Effector memory CD8-positive, alpha-beta T cell (primary cell): ENCODE results near the gene SLCO2B1.
"Not testable (repeated sequence)": the region's sequence is repeated elsewhere in the genome, so short reads cannot be mapped to it uniquely, and the experiment has no call there.

Experiments used
- ATAC-seq: fragments of 150-1000 bp; cut with Tn5 transposase; replicated peaks from 2 replicates; pipeline ENCODE4 v1.10.0; 2021; ENCODE audit warnings: mild to moderate bottlenecking, moderate library complexity
- DNase-seq, 3 experiments: peaks; one replicate each; pipeline ENCODE4 v3.0.0; 2021
- H3K27ac Mint-ChIP-seq, 2 donors: one replicate each; pipeline ENCODE4 v1.8.0; 2022; ENCODE audit warnings: mild to moderate bottlenecking in 2 of 2, mixed read lengths in 2 of 2, moderate library complexity in 2 of 2
- H3K27me3 Mint-ChIP-seq, 2 donors: one replicate each; pipeline ENCODE4 v1.8.0; 2022; ENCODE audit warnings: mixed read lengths in 2 of 2
- H3K36me3 Mint-ChIP-seq: one replicate; pipeline ENCODE4 v1.8.0; 2022; ENCODE audit warnings: mild to moderate bottlenecking, moderate library complexity, mixed read lengths; ENCODE audit not compliant: insufficient read depth
- H3K4me1 Mint-ChIP-seq, 2 donors: one replicate each; pipeline ENCODE4 v1.8.0; 2022; ENCODE audit warnings: low read depth in 2 of 2, mixed read lengths in 2 of 2
- H3K4me3 Mint-ChIP-seq, 2 donors: one replicate each; pipeline ENCODE4 v1.8.0; 2022; ENCODE audit warnings: mild to moderate bottlenecking in 2 of 2, mixed read lengths in 2 of 2, moderate library complexity in 2 of 2
- H3K9me3 Mint-ChIP-seq, 2 donors: one replicate each; pipeline ENCODE4 v1.8.0; 2022; ENCODE audit warnings: mixed read lengths in 2 of 2
- total RNA-seq, 9 experiments: gene quantifications; one replicate each; lab custom pipeline; 2026; lab: John Stamatoyannopoulos, UW

SLCO2B1 gene, protein sequence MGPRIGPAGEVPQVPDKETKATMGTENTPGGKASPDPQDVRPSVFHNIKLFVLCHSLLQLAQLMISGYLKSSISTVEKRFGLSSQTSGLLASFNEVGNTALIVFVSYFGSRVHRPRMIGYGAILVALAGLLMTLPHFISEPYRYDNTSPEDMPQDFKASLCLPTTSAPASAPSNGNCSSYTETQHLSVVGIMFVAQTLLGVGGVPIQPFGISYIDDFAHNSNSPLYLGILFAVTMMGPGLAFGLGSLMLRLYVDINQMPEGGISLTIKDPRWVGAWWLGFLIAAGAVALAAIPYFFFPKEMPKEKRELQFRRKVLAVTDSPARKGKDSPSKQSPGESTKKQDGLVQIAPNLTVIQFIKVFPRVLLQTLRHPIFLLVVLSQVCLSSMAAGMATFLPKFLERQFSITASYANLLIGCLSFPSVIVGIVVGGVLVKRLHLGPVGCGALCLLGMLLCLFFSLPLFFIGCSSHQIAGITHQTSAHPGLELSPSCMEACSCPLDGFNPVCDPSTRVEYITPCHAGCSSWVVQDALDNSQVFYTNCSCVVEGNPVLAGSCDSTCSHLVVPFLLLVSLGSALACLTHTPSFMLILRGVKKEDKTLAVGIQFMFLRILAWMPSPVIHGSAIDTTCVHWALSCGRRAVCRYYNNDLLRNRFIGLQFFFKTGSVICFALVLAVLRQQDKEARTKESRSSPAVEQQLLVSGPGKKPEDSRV
- total RNA-seq = 0 to 0.12 (median 0) reads per million in 9 experiments

DNA sequence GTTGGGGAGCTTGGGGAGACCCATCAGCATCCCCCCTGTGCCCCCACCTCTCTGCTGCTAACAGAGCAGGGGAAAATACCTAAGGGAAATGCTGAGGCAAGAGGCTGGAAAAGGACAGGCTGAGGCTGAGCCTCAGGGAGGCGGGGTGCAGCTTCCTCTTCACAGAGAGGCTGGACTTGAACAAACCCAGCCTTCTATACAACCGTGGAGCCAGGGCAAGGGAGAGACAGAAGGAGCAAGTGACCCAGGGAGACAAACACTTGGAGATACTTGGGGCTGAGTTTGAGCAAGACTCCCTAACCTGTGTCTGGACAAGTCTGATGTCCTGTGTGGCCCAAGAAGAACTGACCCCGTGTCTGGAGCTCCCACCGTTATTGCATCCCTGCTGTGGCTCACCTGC lies at the start of gene SLCO2B1:
Gene SLCO2B1 (plus strand): TSS at position 229 of the 400 bp plus-strand sequence. CDS start 275 bp downstream, outside the sequence.
- no peaks in the 10 kb centered on the region for H3K36me3 Mint-ChIP-seq
- no peaks in the 10 kb centered on the region for H3K9me3 Mint-ChIP-seq
- H3K27me3 Mint-ChIP-seq = peaks cover 14 to 28% of the 10 kb centered on the region in 2 donors
- ATAC-seq (no peak), DNase-seq (no peak)
- no peak within 1 kb of the TSS for H3K27ac Mint-ChIP-seq
- no peak within 1 kb of the TSS for H3K4me3 Mint-ChIP-seq
- H3K4me1 Mint-ChIP-seq = peaks cover 0 to 2% of the 10 kb centered on the region in 2 donors

DNA sequence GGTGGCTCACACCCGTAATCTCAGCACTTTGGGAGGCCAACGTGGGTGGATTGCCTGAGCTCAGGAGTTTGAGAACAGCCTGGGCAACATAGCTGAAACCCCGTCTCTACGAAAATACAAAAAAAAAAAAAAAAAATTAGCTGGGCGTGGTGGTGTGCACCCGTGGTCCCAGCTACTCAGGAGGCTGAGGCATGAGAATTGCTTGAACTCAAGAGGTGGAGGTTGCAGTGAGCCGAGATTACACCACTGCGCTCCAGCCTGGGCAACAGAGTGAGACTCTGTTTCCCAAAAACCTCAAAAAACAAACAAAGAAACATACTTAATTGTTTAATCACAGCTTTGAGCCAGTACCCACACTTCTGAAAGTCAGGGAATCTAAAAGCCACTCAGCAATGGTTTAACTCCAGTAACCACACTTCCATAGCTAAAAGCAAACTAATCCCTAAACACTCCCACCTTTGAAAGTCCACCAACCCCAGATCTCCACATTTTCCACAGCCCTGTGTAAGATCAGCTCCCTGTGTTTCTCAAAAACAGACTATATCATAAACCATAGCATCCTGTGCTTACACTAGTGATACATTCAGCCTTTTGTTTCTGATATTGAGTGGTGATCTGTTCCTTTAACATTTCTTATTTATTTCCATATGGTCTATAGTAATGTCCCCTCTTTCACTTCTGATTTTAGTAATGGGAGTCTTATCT lies 49.3 kb upstream of the SLCO2B1 start:
- H3K36me3 Mint-ChIP-seq = no peaks in the 10 kb centered on the region
- peaks cover 52 to 72% of the 10 kb centered on the region in 2 donors for H3K27me3 Mint-ChIP-seq
- no peaks in the 10 kb centered on the region for H3K9me3 Mint-ChIP-seq
- no peak overlapping the region for H3K27ac Mint-ChIP-seq
- DNase-seq (no peak), ATAC-seq (no peak)
- peaks cover 0 to 3% of the 10 kb centered on the region in 2 donors for H3K4me1 Mint-ChIP-seq
- H3K4me3 Mint-ChIP-seq = no peak overlapping the region

DNA sequence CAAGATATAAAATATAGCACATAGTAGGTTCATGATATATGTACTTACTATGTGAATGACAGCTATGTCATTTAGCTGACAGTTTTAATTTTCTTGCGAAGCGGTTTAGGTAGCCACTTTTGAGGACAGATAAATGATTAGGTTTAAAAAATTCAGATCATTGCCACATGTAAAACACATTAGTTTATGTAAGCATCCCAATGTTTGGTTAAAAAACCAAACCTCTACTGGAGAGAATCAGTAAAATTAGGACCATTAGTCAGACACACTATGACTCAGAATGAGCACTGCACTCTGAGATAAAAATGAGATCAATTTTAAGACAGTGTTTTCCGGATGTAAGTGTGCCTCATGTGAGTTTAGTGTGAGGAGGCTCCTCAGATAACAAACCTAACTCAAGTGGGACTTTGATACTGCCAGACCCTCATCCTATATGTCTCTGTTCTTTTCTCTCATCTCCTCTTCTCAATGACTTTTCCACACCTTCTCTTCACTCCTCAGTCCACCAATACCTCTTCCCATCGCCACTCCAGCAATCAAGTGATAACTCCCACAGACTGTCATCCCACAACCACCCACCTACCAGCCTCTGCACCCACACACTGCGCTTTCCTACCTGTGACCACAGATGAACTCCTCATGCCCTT lies 47.4 kb upstream of the SLCO2B1 start:
- H3K36me3 Mint-ChIP-seq = no peaks in the 10 kb centered on the region
- H3K27me3 Mint-ChIP-seq = peaks cover 43 to 65% of the 10 kb centered on the region in 2 donors
- no peak overlapping the region for H3K27ac Mint-ChIP-seq
- no peak for ATAC-seq
- no peak for DNase-seq
- no peaks in the 10 kb centered on the region for H3K9me3 Mint-ChIP-seq
- no peak overlapping the region for H3K4me3 Mint-ChIP-seq
- peaks cover 0 to 3% of the 10 kb centered on the region in 2 donors for H3K4me1 Mint-ChIP-seq

DNA sequence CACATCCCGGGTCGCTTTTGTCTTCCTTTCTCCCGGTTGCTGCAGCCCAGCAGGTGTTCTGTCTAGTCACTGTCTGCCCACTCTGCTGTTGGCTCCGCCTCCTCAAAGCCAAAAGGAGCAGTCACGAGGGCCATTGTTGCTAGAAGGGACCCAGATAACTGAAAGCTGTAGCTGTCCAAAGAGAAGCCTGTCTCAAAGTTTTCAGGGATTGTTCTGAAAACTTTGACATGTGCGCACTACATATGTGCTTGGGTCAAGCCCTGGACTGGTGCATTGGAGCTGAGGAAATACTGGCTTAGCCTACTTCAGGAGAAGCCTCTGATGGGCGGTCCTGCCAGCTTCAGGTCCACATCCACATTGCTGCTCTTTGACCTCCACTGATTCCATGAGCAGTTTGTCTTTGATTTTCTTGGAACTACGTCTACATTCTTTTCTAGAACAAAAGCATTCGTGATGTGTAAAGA lies 45.4 kb upstream of the SLCO2B1 start:
- ATAC-seq = no peak
- Mint-ChIP-seq H3K4me1 (no peaks in the 10 kb centered on the region), H3K9me3 (no peaks in the 10 kb centered on the region), H3K27me3 (peaks cover 43 to 60% of the 10 kb centered on the region in 2 donors), H3K4me3 (no peak overlapping the region), H3K27ac (no peak overlapping the region), H3K36me3 (no peaks in the 10 kb centered on the region)
- DNase-seq = no peak

DNA sequence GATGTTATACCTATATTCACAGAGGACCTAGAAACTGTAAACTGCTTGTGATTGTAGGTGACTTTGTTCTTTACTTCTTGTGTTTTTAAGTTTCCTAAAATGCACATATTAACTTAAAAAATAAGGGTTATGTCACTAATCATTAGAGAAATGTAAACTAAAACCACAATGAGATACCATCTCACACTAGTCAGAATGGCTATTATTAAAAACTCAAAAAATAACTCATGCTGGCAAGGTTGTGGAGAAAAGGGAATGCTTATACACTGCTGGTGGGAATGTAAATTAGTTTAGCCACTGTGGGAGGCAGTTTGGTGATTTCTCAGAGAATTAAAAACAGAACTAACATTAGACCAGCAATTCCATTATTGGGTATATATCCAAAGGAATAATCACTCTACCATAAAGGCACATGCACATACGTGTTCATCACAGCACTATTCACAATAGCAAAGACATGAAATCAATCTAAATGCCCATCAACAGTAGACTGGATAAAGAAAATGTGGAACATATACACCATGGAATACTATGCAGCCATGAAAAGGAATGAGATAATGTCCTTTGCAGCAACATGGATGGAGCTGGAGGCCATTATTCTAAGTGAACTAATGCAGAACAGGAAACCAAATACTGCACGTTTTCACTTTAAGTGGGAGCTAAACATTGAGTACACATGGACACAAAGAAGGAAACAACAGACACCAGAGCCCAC lies 44.8 kb upstream of the SLCO2B1 start:
- not testable (repeated sequence) for H3K4me1 Mint-ChIP-seq, H3K36me3 Mint-ChIP-seq, ATAC-seq, DNase-seq, H3K27ac Mint-ChIP-seq, H3K9me3 Mint-ChIP-seq, H3K4me3 Mint-ChIP-seq
- H3K27me3 Mint-ChIP-seq = peaks cover 43 to 55% of the 10 kb centered on the region in 2 donors

DNA sequence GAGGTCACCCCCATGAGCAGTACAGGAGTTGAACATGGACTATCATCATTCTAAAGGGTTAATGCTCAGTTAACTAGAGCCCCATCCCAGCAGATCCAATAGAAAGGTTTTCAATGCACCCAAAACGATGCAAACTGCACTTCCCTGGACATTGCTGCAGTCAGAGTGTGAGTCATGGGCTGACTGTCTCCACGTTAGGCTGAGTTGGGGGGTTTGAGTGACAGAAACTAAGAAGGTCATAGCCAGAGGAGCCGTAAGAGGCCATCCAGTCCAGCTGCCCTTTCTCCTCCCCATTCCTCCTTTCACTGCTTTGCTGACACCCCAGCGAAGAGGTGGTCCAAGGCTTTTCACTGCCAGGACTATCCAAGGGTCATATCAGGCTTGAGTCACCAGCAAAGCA lies 43.7 kb upstream of the SLCO2B1 start:
- Mint-ChIP-seq H3K36me3 (no peaks in the 10 kb centered on the region), H3K4me1 (no peaks in the 10 kb centered on the region), H3K27ac (no peak overlapping the region), H3K4me3 (no peak overlapping the region), H3K9me3 (peaks cover 0 to 4% of the 10 kb centered on the region in 2 donors), H3K27me3 (peaks cover 42 to 49% of the 10 kb centered on the region in 2 donors)
- DNase-seq (no peak), ATAC-seq (no peak)

DNA sequence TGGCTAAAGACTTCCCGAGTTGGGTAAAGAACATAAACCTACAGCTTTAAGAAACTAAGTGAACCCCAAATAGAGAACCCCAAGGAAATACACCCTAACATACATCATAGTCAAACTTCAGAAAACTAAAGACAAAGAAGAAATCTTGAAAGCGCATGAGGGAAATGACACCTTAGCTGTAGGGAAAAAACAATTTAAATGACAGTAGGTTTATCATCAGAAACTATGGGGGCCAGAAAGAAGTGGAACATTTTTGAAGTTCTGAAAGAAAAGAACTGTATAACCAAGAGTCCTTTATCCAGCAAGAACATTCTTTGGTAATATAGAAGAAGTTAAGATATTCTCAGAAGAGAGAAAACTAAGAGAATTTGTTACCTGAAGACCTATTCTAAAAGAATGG lies 38.7 kb upstream of the SLCO2B1 start:
- no peak overlapping the region for H3K4me3 Mint-ChIP-seq
- peaks cover 0 to 13% of the 10 kb centered on the region in 2 donors for H3K9me3 Mint-ChIP-seq
- peaks cover 54 to 57% of the 10 kb centered on the region in 2 donors for H3K27me3 Mint-ChIP-seq
- H3K4me1 Mint-ChIP-seq = no peaks in the 10 kb centered on the region
- ATAC-seq = no peak
- H3K27ac Mint-ChIP-seq = no peak overlapping the region
- no peak for DNase-seq
- H3K36me3 Mint-ChIP-seq = no peaks in the 10 kb centered on the region

DNA sequence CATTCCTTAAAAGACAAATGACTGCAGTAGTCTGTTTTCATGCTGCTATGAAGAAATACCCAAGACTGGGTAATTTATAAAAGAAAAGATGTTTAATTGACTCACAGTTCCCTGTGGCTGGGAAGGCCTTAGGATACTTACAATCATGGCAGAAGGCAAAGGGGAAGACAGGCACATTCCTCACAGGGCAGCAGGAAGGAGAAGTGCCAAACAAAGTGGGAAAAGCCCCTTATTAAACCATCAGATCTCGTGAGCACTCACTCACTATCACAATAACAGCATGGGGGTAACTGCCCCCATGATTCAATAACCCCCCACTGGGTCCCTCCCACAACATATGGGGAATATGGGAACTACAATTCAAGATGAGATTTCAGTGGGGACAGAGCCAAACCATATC lies 37.9 kb upstream of the SLCO2B1 start:
- H3K4me1 Mint-ChIP-seq = no peaks in the 10 kb centered on the region
- no peaks in the 10 kb centered on the region for H3K36me3 Mint-ChIP-seq
- H3K4me3 Mint-ChIP-seq = no peak overlapping the region
- H3K27ac Mint-ChIP-seq = no peak overlapping the region
- peaks cover 0 to 13% of the 10 kb centered on the region in 2 donors for H3K9me3 Mint-ChIP-seq
- ATAC-seq (no peak), DNase-seq (no peak)
- peaks cover 55 to 57% of the 10 kb centered on the region in 2 donors for H3K27me3 Mint-ChIP-seq

DNA sequence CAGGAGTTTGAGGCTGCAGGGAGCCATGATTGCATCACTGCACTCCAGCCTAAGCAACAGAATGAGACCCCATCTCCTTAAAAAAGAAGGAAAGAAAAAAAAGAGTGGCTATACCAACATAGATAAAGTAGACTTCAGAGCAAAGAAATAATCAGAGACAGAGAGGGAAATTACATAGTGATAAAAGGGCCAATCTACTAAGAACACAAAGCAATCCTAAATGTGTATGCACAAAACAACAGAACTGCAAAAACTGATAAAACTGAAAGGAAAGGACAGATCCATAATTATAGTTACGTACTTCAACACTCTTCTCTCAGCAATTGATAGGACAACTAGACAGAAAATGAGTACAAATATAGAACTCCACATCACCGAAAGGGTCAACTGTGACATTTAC lies 36.4 kb upstream of the SLCO2B1 start:
- no peak overlapping the region for H3K4me3 Mint-ChIP-seq
- no peaks in the 10 kb centered on the region for H3K36me3 Mint-ChIP-seq
- no peaks in the 10 kb centered on the region for H3K4me1 Mint-ChIP-seq
- peaks cover 67 to 68% of the 10 kb centered on the region in 2 donors for H3K27me3 Mint-ChIP-seq
- H3K27ac Mint-ChIP-seq = no peak overlapping the region
- no peak for DNase-seq
- H3K9me3 Mint-ChIP-seq = peaks cover 0 to 13% of the 10 kb centered on the region in 2 donors
- ATAC-seq = no peak

DNA sequence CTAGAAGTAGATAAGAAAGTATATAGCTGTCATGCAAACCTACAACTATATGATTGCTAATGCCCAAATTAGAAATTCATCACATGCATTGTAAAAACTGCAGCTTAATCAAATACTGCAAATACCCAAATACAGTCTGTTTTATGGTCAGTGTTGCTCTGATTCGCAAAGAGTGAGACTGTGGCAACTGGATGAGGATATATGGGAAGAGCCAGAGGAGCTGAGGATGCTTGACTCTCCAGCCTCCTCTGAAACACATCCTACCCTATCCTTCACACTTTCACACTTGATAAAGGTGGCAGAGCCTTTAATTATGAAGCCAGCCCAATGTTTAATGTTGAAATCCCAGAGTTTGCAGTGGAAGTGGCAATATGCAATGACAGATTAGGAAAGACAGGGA lies 32.3 kb upstream of the SLCO2B1 start:
- DNase-seq = no peak
- Mint-ChIP-seq H3K27ac (no peak overlapping the region), H3K36me3 (no peaks in the 10 kb centered on the region)

DNA sequence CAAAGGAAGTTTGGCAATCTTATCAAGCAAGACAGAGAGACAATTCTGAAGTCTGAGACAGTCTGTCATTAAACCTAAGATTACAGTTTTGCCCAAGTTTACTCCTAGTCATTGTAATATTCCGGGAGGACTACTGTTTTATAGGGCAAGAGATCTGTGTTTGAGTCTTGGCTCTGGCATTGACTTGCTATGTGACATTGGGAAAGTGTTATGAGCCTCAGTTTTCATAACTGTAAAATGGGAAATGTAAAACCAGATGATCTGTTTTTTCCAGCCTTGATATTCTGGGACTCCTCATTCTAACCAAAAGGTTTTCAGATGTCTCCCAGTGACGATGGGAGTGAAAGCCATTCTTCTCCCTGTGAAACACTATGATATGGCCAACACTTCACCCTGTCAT lies 24.3 kb upstream of the SLCO2B1 start:
- Mint-ChIP-seq H3K27ac (no peak overlapping the region), H3K36me3 (no peaks in the 10 kb centered on the region), H3K9me3 (no peaks in the 10 kb centered on the region), H3K27me3 (peaks cover 27 to 38% of the 10 kb centered on the region in 2 donors), H3K4me1 (no peaks in the 10 kb centered on the region), H3K4me3 (no peak overlapping the region)
- no peak for DNase-seq
- no peak for ATAC-seq

More for the DNA sequence above, 32.3 kb upstream of the SLCO2B1 start:
- Mint-ChIP-seq H3K4me3 (no peak overlapping the region), H3K9me3 (peaks cover 0 to 7% of the 10 kb centered on the region in 2 donors), H3K4me1 (no peaks in the 10 kb centered on the region), H3K27me3 (peaks cover 47 to 70% of the 10 kb centered on the region in 2 donors)
- ATAC-seq = no peak

DNA sequence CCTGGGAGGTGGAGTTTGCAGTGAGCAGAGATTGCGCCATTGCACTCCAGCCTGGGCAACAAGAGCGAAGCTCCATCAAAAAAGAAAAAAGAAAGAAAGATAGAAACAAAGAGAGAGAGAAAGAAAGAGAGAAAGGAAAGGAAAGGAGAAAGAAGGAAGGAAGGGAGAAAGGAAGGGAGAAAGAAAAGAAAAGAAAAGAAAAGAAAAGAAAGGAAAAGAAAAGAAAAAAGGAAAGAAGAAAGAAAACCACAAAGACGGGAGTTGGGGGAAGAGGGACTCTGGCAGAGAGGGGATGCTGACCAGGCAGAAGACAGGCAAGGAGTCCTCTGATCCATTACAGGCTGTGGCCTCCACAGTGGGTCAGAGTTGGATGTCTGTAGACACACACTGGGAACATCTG lies 18.8 kb upstream of the SLCO2B1 start:
- Mint-ChIP-seq H3K36me3 (no peaks in the 10 kb centered on the region), H3K27me3 (peaks cover 47 to 51% of the 10 kb centered on the region in 2 donors), H3K4me3 (no peak overlapping the region), H3K9me3 (no peaks in the 10 kb centered on the region), H3K4me1 (no peaks in the 10 kb centered on the region), H3K27ac (peak overlapping the region in 1 of 2 donors; percentile 42)
- ATAC-seq = no peak
- no peak for DNase-seq
